ENCODE results near the gene CRYBG1. TPM values are rescaled to one million over a fixed set of nuclear protein-coding genes. Genes with fewer than 3 reads are reported as not detected.

CRYBG1 gene, protein sequence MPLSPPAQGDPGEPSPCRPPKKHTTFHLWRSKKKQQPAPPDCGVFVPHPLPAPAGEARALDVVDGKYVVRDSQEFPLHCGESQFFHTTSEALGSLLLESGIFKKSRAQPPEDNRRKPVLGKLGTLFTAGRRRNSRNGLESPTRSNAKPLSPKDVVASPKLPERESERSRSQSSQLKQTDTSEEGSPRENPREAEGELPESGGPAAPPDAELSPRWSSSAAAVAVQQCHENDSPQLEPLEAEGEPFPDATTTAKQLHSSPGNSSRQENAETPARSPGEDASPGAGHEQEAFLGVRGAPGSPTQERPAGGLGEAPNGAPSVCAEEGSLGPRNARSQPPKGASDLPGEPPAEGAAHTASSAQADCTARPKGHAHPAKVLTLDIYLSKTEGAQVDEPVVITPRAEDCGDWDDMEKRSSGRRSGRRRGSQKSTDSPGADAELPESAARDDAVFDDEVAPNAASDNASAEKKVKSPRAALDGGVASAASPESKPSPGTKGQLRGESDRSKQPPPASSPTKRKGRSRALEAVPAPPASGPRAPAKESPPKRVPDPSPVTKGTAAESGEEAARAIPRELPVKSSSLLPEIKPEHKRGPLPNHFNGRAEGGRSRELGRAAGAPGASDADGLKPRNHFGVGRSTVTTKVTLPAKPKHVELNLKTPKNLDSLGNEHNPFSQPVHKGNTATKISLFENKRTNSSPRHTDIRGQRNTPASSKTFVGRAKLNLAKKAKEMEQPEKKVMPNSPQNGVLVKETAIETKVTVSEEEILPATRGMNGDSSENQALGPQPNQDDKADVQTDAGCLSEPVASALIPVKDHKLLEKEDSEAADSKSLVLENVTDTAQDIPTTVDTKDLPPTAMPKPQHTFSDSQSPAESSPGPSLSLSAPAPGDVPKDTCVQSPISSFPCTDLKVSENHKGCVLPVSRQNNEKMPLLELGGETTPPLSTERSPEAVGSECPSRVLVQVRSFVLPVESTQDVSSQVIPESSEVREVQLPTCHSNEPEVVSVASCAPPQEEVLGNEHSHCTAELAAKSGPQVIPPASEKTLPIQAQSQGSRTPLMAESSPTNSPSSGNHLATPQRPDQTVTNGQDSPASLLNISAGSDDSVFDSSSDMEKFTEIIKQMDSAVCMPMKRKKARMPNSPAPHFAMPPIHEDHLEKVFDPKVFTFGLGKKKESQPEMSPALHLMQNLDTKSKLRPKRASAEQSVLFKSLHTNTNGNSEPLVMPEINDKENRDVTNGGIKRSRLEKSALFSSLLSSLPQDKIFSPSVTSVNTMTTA (N-terminal part only)
- 10 to 100 TPM; 27.4 to 42.1 (median 40.6) TPM for total RNA-seq

DNA sequence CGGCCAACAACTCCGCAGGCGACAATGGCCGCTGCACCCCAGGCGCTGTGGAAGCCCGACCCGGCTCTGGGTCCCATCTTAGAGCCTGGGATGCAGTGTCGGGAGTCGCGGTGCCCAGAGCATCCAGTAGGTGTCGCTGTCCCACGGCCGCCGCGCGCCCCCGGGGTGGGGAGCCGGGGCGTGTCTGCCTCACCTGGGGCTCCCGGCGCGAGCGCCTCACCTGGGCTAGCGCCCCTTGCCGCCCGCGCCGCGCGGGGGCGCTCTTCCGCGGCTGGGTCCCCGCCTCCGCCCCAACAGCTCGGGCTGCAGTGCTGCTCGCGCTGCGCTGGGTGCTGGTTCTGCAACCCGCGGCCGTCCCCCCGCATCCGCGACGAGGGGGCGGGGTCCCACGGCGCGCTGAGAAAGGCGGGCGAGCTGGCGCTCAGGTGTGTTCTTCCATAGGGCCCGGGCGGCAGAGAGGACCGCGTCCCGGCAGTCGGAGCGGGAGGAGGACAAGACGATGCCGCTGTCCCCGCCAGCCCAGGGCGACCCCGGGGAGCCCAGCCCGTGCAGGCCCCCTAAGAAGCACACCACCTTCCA lies at the start of gene CRYBG1:
Gene CRYBG1, plus strand, starts transcription at position 308 of the 579 bp plus-strand sequence. Its CDS starts 192 bp downstream, at position 500.
- TF ChIP-seq, protein P1, sequence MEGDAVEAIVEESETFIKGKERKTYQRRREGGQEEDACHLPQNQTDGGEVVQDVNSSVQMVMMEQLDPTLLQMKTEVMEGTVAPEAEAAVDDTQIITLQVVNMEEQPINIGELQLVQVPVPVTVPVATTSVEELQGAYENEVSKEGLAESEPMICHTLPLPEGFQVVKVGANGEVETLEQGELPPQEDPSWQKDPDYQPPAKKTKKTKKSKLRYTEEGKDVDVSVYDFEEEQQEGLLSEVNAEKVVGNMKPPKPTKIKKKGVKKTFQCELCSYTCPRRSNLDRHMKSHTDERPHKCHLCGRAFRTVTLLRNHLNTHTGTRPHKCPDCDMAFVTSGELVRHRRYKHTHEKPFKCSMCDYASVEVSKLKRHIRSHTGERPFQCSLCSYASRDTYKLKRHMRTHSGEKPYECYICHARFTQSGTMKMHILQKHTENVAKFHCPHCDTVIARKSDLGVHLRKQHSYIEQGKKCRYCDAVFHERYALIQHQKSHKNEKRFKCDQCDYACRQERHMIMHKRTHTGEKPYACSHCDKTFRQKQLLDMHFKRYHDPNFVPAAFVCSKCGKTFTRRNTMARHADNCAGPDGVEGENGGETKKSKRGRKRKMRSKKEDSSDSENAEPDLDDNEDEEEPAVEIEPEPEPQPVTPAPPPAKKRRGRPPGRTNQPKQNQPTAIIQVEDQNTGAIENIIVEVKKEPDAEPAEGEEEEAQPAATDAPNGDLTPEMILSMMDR (IDR thresholded peaks at IDR 0.05; ENCODE audit: low read depth), result no peak

DNA sequence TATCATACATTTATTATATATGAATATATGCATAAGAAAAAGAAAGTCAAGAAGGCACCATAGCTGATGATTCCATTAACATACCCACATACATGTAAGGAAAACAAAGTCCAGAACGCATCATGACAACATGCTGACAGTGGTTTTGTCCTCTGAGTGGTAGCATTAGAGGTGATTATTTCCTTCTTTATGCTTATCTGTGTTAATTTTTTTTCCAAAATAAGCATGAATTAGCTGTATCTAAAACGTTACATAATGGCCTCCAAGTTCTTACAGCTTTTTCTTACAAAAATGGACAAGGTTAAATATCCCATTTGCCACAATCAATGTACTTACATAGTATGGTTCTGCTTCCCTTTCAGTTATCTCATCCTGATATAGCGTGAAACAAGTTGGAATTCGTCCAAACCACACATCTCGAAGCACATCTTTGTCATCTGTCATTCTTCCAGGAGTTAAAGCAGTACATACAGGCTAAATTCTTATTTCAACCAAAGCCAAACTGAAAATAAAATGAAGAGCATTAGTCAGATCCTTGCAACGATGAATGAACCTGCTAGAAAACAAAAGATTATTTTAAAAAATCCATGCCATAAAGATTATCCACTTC lies 44.6 kb upstream of the CRYBG1 start:
- TF ChIP-seq, protein P1 (IDR thresholded peaks at IDR 0.05; ENCODE audit: low read depth), result no peak

DNA sequence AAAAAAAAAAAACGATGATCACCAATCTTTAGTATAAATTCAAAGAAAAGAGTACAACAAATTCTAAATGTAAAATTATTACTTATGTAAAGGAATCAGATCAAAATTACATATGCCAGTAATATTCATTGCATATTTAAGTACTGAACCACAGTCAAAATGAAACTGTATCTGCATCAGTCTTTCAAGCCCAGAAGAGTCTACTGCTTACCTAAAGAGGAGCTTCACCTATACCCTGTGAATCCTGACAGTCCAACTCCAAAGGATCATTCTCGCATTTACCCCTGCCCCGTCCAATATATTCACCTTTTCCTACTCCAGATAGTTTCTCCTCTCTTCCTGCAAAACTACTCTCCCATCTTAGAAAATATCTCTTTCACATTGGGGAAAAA lies 44.1 kb upstream of the CRYBG1 start:
- TF ChIP-seq, protein P1 (IDR thresholded peaks at IDR 0.05; ENCODE audit: low read depth), result no peak

DNA sequence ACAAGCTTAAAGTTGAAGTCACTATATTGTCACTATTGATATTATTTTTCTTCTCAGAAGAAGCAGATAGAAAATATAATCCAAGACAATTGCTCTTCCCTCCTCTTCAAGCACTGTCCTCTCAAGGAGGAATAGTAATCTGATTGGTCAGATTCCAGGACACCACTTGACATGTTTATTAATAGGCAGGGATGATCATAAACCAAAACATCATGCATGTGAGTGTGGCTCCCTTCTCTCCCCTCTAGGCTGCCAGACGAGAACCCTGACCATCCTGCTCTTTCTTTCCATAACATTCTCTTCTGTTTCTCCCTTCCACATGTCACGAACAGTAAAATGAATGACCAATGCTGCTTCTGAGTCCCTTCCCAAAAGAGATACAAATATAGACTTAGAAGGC lies 42.5 kb upstream of the CRYBG1 start:
- TF ChIP-seq, protein P1 (IDR thresholded peaks at IDR 0.05; ENCODE audit: low read depth), result no peak

DNA sequence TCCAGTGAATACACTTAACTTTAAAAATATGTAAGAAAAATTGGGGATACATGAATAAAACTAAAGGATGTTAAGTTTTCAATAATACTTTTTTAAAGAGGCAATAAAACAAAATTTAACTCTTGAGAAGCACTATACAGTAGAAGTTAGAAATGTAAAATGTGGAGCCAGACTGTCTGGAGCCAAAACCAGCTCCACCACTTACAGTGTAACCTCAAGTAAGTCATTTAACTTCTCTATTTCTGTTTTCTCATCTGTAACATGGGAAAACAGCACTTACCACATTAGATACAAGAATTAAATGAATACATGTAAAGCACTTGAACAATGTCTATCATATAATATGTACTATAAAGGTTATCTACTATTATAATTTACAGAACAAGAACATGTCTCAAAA lies 41.7 kb upstream of the CRYBG1 start:
- TF ChIP-seq, protein P1 (IDR thresholded peaks at IDR 0.05; ENCODE audit: low read depth), result no peak

DNA sequence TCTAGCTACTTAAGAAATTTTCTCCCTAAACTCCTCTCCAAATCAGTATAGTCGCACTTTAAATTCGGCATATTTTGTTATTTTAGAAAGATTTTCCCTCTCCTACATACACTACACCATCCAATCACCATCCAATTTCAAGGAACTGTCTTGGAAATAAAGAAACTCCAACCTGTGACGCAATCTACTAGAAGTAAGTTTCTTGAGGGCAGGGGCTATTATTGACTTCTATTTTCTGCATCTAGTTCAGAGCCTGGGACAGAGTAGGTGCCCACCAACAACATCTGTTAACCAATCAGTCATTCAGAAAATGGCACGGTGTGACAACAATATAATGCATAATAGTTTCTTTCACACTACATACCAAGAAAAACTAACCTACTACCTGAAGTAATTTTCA lies 38.6 kb upstream of the CRYBG1 start:
- TF ChIP-seq, protein P1 (IDR thresholded peaks at IDR 0.05; ENCODE audit: low read depth), result no peak
